Activated CD8-positive, alpha-beta memory T cell treated with anti-CD3 and anti-CD28 coated beads, Interleukin-2, amount 50 U/mL, for 4 hours (primary cell): Measurements from ENCODE around the gene SPRN.
A peak's percentile ranks its signal among the peaks of the same experiment; 100 is the strongest.
"Not testable (repeated sequence)": the region's sequence is repeated elsewhere in the genome, so short reads cannot be mapped to it uniquely, and the experiment has no call there.

ENCODE experiments used
- DNase-seq: peaks from one replicate; pipeline ENCODE4 v3.0.0-alpha.2; 2020

SPRN gene

DNA sequence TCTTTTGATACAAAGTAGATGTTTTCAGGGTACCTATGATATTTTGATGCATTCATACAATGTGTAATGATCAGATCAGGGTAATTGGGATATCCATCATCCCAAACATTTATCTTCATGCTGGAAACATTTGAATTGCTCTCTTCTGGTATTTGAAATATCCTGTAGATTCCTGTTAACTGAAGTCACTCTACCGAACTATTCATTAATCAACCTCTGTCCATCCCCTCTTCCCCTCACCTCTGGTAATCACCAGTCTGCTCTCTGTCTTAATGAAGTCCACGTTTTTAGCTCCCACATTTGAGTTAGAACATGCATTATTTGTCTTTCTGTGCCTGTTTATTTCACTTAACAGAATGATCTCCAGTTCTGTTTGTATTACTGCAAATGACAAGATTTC lies 19.2 kb downstream of the SPRN start:
- no peak for DNase-seq

- DNase-seq, result no peak
Measured at GRCh38 chr10:133403784-133404183, 20.6 kb downstream of the SPRN start.

- no peak for DNase-seq
Measured at GRCh38 chr10:133403359-133403758, 21.1 kb downstream of the SPRN start.

GRCh38 chr10:133401981-133402725 lies 22.3 kb downstream of the SPRN start:
- no peak for DNase-seq

- DNase-seq, result no peak
Measured at GRCh38 chr10:133401500-133401899, 22.9 kb downstream of the SPRN start.

GRCh38 chr10:133400624-133401424 lies 23.6 kb downstream of the SPRN start:
- DNase-seq, result no peak

- DNase-seq, result no peak
Measured at GRCh38 chr10:133399123-133399601, 25.3 kb downstream of the SPRN start.

GRCh38 chr10:133397938-133398337 lies 26.5 kb downstream of the SPRN start:
- DNase-seq, result no peak

- no peak for DNase-seq
Measured at GRCh38 chr10:133396035-133396624, 28.3 kb downstream of the SPRN start.

DNA sequence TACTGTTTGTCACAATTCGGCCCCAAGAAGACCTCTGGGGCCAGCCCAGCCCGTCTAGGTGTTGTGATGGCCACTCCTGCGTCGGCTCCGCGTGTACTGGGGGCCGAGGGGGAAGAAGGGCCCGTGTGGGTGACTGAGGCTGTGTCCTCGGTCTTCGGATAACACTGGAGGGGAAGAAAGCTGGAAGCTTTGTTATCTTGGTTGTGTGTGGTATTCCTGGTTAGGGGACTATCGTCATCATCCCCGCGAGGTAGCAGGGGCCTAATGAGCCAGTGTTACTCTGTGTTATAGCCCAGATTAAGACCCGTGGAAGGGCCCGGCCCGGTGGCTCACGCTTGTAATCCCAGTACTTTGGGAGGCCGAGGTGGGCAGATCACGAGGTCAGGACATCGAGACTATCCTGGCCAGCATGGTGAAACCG lies 29.6 kb downstream of the SPRN start:
- no peak for DNase-seq

GRCh38 chr10:133394064-133394663 lies 30.3 kb downstream of the SPRN start, which contains the start of gene MTG1:
TSS of gene MTG1 (plus strand) at chr10:133394157. CDS start at chr10:133394221, 64 bp downstream.
- DNase-seq, result peak; percentile 94

DNA sequence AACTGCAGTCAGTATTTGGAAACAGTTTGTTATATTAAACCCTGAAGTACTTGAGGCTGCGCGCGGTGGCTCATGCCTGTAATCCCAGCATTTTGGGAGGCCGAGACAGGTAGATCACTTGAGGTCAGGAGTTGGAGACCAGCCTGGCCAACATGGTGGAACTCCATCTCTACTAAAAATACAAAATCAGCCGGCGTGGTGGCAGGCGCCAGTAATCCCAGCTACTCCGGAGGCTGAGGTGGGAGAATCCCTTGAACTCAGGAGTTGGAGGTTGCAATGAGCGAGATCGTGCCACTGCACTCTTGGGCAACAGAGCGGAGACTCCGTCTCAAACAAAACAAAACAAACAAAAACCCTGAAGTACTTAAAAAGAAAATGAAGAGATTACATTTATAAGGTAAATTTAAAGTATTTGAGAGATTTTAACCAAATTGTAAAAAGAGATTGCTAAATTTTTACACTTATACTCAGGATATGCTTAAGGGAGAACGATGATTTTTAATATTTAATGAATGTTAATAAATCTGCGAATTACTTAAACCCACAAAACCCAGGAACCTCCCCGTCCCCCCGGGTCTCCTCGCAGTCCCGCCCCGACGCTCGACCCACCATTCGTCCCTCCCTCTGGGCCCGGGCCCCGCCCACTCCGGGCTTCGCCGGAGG lies 30.9 kb downstream of the SPRN start:
- DNase-seq, result no peak

DNA sequence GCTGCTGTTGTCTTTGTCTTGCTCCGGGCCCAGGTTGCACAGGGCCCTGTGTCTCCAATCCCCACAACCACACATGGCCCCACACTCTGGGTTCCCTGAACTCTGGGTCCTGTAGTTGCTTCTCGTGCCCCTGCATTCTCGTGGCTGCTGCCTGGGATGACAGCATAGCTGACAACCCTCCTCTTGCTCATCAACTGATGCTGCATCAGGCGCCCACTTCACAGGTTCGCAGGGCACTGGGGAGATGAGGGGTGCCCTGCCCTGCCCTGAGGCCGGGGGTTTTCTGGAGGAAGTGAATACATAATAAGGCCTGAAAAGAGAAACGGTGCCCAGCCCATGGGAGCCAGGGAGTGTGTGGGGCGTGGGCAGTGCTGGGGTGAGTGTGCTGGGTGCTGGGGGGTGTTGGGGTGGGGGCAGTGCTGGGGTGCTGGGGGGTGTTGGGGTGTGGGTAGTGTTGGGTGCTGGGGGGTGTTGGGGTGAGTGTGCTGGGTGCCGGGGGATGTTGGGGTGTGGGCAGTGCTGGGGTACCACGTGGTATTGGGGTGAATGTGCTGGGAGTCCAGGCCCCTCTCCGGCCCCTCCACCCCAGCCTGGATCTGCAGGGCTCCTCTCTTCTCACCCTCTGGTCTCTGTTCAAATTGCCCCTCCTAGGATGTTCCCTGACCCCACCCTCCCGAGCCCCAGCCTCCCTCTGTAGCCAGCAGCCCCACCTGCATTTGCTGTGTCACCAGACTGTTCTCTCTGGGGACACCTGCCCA lies 32.5 kb downstream of the SPRN start:
- DNase-seq, result no peak

- DNase-seq, result no peak
Measured at GRCh38 chr10:133391249-133391635, 33.2 kb downstream of the SPRN start.

GRCh38 chr10:133390597-133391248 lies 33.7 kb downstream of the SPRN start:
- DNase-seq, result no peak

DNA sequence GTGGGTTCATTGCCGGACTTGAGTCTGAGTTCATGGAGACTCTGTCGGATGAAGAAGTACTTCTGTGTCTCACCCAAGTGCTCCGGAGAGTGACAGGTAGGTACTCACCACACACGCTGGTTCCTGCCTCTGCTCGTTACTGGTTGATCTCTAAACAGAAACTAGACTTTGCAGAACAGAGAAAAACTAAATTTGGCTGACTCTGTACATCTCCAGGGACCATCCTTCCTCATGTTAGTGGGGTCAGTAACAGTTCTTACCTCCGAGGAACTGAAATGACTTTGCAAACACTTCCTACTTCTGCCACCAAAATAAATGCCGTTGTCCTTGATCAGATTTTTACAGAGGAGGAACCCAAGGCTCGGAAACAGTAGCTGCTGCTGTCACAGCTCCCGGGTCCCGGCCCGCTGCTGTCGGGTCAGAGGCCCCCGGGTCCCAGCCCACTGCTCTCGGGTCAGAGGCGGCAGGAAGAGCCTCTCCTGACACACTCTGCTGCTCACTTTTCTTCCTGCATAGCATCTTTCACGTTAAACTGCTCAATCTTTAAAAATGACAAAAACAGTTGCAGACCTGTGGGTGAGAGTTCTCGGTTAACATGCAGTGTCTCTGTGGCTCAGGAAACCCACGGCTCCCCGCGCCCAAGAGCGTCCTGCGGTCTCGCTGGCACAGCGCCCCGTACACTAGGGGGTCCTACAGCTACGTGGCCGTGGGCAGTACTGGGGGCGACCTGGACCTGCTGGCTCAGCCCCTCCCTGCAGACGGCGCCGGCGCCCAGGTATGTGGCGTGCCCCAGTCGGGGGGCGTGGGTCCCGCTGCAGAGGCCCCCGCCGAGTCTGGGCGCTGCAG lies 35.2 kb downstream of the SPRN start:
- no peak for DNase-seq

DNA sequence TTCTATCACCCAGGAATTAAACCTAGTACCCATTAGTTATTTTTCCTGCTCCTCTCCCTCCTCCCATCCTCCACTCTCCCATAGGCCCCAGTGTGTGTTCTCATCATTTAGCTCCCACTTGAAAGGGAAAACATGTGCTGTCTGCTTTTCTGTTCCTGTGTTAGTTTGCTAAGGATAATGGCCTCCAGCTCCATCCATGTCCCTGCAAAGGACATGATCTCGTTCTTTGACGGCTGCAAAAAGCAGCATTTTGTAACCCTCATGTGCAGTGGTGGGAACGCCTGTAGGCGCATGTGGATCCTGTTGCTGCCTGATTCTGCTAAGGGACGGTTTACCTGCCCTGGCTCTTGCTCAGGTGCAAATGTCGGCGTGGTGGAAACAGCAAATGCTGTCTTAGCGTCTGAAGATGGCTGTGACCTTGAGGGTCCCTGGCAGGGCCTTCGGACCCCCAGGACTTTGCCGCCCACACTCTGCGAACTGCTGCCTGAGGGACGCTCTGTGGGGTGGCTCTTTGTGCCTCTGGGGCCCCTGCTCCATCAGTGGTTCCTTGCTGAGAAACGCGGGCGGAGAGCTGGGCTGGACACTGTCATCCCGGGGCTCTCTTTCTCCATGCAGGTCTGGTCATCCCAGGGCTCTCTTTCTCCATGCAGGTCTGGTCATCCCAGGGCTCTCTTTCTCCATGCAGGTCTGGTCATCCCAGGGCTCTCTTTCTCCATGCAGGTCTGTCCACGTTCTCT lies 36.0 kb downstream of the SPRN start:
- no peak for DNase-seq

DNA sequence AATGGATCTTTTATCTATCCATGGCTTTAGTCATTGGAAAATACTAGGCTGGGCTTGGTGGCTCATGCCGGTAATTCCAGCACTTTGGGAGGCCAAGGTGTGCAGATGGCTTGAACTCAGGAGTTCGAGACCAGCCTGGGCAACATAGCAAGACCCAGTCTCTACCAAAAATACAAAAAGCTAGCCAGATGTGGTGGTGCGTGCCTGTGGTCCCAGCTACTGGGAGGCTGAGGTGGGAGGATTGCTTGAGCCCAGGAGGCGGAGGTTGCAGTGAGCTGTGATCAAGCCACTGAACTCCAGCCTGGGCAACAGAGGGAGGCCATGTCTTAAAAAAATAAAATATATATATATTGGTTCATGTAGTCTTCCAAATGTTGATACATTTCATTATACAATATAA lies 37.5 kb downstream of the SPRN start:
- DNase-seq, result not testable (repeated sequence)

- DNase-seq, result no peak
Measured at GRCh38 chr10:133385214-133385613, 39.2 kb downstream of the SPRN start.

GRCh38 chr10:133384071-133384470 lies 40.4 kb downstream of the SPRN start:
- no peak for DNase-seq
